Measurements from ENCODE around the gene OLFML1.

Gene OLFML1

DNA sequence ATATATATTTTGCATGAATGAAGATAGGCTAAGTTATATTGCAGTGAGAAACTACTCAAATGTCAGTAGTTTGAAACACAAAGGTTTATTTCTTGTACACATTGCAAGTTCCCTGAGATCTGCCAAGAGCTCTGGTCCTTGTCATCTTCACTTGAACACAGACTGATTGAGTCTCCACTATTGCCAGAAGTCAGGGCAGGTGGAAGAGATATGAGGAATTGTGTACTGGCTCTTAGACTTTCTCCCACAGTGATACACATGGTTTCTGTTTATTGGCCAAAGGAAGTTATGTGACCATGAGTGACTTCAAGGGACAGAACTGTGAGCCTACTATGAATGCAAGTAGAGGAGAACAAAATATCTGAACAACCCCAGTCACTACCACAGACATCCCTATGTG, 72.7 kb downstream of the OLFML1 start:
- H3K4me3 ChIP-seq (ENCODE audit: low read depth, low read length) = no peak overlapping the region
- no peak for DNase-seq (ENCODE audit: low read depth, low spot score)
- TF ChIP-seq, protein P1, sequence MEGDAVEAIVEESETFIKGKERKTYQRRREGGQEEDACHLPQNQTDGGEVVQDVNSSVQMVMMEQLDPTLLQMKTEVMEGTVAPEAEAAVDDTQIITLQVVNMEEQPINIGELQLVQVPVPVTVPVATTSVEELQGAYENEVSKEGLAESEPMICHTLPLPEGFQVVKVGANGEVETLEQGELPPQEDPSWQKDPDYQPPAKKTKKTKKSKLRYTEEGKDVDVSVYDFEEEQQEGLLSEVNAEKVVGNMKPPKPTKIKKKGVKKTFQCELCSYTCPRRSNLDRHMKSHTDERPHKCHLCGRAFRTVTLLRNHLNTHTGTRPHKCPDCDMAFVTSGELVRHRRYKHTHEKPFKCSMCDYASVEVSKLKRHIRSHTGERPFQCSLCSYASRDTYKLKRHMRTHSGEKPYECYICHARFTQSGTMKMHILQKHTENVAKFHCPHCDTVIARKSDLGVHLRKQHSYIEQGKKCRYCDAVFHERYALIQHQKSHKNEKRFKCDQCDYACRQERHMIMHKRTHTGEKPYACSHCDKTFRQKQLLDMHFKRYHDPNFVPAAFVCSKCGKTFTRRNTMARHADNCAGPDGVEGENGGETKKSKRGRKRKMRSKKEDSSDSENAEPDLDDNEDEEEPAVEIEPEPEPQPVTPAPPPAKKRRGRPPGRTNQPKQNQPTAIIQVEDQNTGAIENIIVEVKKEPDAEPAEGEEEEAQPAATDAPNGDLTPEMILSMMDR (IDR thresholded peaks at IDR 0.05; ENCODE audit: low read depth, low read length) = no peak
- in situ Hi-C loops (cut with HindIII; ENCODE audit: low sequenced_read_pairs) = no loop called here

DNA sequence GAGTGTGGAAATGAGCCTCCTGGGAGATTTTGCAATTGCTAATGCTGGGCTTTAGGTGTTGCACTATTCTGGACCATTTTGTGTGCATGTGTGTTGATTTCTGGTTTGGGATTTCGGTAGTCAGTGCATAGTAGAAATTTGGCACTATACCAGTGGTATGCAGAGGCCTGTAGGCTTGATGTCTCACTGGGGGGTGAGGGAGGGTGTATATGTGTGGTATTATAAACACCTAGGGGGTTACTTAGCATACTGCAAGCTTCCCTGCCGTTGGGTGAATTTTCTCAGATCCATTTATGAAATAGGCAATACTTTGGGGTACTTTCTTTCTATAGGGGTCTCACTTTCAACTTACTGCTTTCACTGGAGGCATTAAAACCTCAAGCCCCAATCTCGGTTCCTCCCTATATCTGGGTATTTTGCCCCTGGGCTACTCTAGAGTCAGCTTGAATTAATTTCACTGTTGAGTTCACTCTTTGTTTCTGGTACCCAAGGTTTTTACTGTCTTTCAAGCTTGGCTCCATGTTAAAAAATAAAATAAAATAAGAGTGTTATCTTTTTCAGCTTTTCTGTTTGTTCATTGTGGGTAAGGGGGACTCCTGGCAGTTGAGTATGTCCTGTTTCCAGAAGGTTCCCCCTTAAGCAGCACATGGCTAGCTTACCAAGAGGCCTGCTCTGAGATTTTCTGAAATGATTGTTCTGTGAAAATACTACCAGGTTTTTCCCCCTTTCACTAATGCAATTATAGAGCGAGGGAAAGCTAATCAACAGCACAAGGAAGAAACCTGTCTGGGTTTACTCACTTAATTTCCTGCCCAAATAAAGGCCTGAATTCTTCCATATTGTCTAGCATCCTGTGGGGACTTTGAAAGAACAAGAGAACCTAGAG, 74.3 kb downstream of the OLFML1 start:
- in situ Hi-C loops (cut with HindIII; ENCODE audit: low sequenced_read_pairs) = no loop called here
- DNase-seq (ENCODE audit: low read depth, low spot score) = no peak

More for the DNA sequence above, 74.3 kb downstream of the OLFML1 start:
- TF ChIP-seq, protein P1 (IDR thresholded peaks at IDR 0.05; ENCODE audit: low read depth, low read length) = no peak
- no peak overlapping the region for H3K4me3 ChIP-seq (ENCODE audit: low read depth, low read length)
